Breast epithelium (tissue), 3 donors: Measurements from ENCODE around the gene MT4.

Experiments used
- POLR2A ChIP-seq: fragments of 450-650 bp; IDR thresholded peaks from one replicate; pipeline ENCODE4 v1.6.1; 2016; ENCODE audit warnings: antibody characterized with exemption, mild to moderate bottlenecking, moderate library complexity
- POLR2AphosphoS5 ChIP-seq, 3 donors: sonication (generic); formaldehyde crosslinking; IDR thresholded peaks; one replicate each; pipeline ENCODE4 v1.6.1; 2017; ENCODE audit warnings: antibody characterized with exemption in 3 of 3
- TF ChIP-seq, protein P1 (sequence below), 3 donors: fragments of 450-650 bp; IDR thresholded peaks; one replicate each; pipeline ENCODE4 v1.5.1; 2016 to 2017; ENCODE audit warnings: antibody characterized with exemption in 3 of 3, mild to moderate bottlenecking in 3 of 3, moderate library complexity in 3 of 3

DNA sequence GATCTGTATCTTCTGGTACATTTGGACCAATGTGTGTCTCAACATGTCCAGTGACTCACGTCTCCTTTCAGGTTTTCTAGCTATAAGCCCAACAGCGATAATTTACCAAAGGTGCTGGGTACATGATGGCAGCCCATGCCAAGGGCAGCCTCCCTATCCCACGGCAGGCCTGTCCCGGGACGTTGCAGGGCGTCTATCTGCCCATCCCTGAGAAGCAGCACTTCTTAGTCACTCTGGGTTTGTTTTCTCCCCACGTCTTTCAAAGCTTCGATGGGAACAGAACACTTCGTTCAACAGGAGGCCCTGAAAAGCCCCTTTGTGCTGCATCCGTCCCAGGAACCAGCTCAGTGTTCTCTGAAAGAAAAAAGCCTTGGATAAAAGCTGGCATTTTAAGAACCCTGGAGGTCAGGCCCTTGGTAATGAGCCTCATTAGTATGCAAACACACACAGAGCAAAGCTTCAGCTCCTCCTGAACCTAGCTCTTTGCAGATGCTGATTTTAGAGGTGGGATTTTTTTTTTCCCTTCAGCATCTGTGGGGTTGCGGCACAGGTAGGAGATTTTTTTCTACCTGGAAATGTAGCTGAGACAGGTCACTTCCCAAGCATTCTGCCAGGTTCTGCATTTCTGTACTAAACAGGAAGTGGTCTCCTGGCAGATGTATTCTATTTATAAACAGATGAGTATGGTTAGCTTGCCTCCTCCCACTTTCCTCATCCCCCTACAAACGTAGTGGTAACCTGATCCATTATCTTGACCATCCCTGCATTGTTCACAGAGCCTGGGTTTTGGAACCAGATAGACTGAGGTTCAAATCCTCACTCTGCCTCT is 17.5 kb upstream of the MT4 start:
- TF ChIP-seq, protein P1, sequence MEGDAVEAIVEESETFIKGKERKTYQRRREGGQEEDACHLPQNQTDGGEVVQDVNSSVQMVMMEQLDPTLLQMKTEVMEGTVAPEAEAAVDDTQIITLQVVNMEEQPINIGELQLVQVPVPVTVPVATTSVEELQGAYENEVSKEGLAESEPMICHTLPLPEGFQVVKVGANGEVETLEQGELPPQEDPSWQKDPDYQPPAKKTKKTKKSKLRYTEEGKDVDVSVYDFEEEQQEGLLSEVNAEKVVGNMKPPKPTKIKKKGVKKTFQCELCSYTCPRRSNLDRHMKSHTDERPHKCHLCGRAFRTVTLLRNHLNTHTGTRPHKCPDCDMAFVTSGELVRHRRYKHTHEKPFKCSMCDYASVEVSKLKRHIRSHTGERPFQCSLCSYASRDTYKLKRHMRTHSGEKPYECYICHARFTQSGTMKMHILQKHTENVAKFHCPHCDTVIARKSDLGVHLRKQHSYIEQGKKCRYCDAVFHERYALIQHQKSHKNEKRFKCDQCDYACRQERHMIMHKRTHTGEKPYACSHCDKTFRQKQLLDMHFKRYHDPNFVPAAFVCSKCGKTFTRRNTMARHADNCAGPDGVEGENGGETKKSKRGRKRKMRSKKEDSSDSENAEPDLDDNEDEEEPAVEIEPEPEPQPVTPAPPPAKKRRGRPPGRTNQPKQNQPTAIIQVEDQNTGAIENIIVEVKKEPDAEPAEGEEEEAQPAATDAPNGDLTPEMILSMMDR (IDR thresholded peaks at IDR 0.05), result no peak
- no peak for TF ChIP-seq POLR2AphosphoS5 (IDR thresholded peaks at IDR 0.05)
- TF ChIP-seq POLR2A, result no peak
